Thoracic aorta (tissue), 2 donors: ENCODE data around the gene ORC3. TPM values are rescaled to one million over a fixed set of nuclear protein-coding genes. Genes with fewer than 3 reads are reported as not detected.

Experiments used
- ATAC-seq: fragments of 150-250 bp; one replicate; pipeline ENCODE4 v1.8.0; 2017; ENCODE audit warnings: low read depth; ENCODE audit not compliant: insufficient number of reproducible peaks, low FRiP score
- DNase-seq: peaks from one replicate; pipeline ENCODE4 v3.0.0-alpha.2; 2020; ENCODE audit warnings: low spot score
- H3K27ac ChIP-seq, 2 donors: fragments of 200-600 bp; sonication (generic); 1 replicate in 1 of 2; 2 replicates in 1 of 2; pipeline ENCODE4 v1.5.1; 2016; ENCODE audit warnings: mild to moderate bottlenecking in 2 of 2, moderate library complexity in 2 of 2
- H3K27me3 ChIP-seq: fragments of 200-600 bp; sonication (generic); replicated peaks from 2 replicates; pipeline ENCODE4 v1.6.0; 2016; ENCODE audit warnings: mild to moderate bottlenecking; ENCODE audit not compliant: insufficient read depth
- H3K36me3 ChIP-seq: fragments of 200-600 bp; sonication (generic); one replicate; pipeline ENCODE4 v1.5.1; 2016
- H3K4me1 ChIP-seq, 2 donors: fragments of 200-600 bp; sonication (generic); 1 replicate in 1 of 2; 2 replicates in 1 of 2; pipeline versions ENCODE4 v1.5.1 to v1.6.0; 2016; ENCODE audit warnings: low read depth in 2 of 2, mild to moderate bottlenecking in 1 of 2; ENCODE audit not compliant: control insufficient read depth in 1 of 2
- H3K4me3 ChIP-seq: fragments of 200-600 bp; sonication (generic); 2 replicates; pipeline ENCODE4 v1.5.1; 2016; ENCODE audit warnings: mild to moderate bottlenecking
- H3K9me3 ChIP-seq: fragments of 200-600 bp; sonication (generic); 2 replicates; pipeline ENCODE4 v1.5.1; 2016
- total RNA-seq, 2 donors: library from RNA; depleted of rRNA; stranded (reverse); fragments of >200 nt; gene quantifications; one replicate each; pipeline versions ENCODE4 v1.1.0 to v1.2.3, GENCODE V29; 2016
- TF ChIP-seq, protein P1 (sequence below): fragments of 200-600 bp; sonication (generic); IDR thresholded peaks from one replicate; pipeline ENCODE4 v1.5.1; 2019; ENCODE audit warnings: antibody characterized with exemption

Gene ORC3
- total RNA-seq, 2 donors from 2014 or later = 7.3 to 13.8 TPM

DNA sequence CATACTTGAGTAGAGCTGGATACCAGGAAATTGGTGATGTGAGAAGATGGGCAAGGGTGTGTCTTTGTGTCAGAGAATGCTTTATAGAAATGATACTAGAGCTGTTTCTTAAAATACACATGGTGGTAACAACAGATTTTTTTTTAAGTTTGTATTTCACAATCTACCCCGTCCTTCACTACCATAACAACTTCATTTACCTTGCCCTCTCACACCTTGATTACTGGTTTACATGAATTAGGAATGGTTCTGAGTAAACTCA lies 45.5 kb upstream of the ORC3 start:
- Histone ChIP-seq H3K9me3 (no peaks in the 10 kb centered on the region), H3K27me3 (no peaks in the 10 kb centered on the region), H3K4me3 (no peak overlapping the region), H3K36me3 (peaks cover 3% of the 10 kb centered on the region), H3K27ac (no peak overlapping the region), H3K4me1 (peaks cover 0 to 4% of the 10 kb centered on the region in 2 donors)
- DNase-seq = no peak
- ATAC-seq = no peak
- TF ChIP-seq, protein P1, sequence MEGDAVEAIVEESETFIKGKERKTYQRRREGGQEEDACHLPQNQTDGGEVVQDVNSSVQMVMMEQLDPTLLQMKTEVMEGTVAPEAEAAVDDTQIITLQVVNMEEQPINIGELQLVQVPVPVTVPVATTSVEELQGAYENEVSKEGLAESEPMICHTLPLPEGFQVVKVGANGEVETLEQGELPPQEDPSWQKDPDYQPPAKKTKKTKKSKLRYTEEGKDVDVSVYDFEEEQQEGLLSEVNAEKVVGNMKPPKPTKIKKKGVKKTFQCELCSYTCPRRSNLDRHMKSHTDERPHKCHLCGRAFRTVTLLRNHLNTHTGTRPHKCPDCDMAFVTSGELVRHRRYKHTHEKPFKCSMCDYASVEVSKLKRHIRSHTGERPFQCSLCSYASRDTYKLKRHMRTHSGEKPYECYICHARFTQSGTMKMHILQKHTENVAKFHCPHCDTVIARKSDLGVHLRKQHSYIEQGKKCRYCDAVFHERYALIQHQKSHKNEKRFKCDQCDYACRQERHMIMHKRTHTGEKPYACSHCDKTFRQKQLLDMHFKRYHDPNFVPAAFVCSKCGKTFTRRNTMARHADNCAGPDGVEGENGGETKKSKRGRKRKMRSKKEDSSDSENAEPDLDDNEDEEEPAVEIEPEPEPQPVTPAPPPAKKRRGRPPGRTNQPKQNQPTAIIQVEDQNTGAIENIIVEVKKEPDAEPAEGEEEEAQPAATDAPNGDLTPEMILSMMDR = no peak

DNA sequence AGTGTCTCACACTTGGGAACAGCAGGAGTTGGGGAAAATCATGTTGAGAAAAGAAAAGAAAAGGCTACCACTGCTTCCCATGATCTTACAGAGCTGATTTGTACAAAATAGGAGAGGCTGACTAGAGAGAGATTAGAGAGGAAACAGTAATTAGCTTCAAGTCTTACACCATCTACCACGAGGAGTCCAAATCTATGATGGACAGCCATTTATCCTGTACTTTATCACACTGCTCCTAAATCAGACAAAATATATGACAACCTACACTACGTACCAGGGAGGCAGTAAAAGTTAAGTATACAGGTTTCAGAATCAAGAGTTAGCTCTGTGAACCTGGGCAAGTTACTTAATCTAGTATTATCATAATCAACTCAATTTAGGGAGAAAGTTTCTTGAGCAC lies 38.1 kb upstream of the ORC3 start:
- Histone ChIP-seq H3K4me3 (no peak overlapping the region), H3K27me3 (no peaks in the 10 kb centered on the region), H3K4me1 (no peaks in the 10 kb centered on the region), H3K36me3 (peaks cover 18% of the 10 kb centered on the region), H3K27ac (no peak overlapping the region), H3K9me3 (no peaks in the 10 kb centered on the region)
- ATAC-seq (no peak), DNase-seq (no peak)
- TF ChIP-seq, protein P1 = no peak

DNA sequence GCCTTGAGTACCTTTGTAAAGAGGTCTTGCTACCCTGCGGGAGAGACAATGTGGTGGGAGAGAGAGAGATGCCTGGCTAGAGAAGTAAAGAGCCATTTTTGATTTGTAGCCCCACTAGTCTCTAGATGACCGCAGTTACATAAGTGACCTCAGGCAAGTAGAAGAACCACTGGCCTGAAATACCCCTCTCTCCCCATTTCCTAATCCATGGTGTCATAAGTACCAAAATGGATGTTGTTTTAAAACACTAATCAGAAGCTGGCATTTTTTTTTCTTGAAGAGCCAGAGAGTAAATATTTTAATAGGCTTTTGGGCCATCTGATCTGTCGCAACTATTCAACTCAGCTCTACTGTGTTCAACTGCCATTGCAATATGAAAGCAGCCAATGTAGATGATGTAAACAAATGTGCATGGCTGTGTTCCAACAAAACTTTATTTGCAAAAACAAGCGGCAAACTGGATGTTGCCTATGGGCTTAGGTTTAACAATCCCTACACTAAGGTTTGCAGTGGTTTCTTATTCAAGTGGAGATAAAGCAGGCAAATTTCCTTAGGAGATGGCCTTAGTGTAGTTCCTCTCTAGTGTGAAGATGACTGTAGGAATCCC lies 36.7 kb upstream of the ORC3 start:
- TF ChIP-seq, protein P1 = no peak
- no peaks in the 10 kb centered on the region for H3K27me3 ChIP-seq
- no peaks in the 10 kb centered on the region for H3K4me1 ChIP-seq
- H3K36me3 ChIP-seq = peaks cover 18% of the 10 kb centered on the region
- H3K27ac ChIP-seq = no peak overlapping the region
- DNase-seq (no peak), ATAC-seq (no peak)
- no peaks in the 10 kb centered on the region for H3K9me3 ChIP-seq
- H3K4me3 ChIP-seq = no peak overlapping the region

DNA sequence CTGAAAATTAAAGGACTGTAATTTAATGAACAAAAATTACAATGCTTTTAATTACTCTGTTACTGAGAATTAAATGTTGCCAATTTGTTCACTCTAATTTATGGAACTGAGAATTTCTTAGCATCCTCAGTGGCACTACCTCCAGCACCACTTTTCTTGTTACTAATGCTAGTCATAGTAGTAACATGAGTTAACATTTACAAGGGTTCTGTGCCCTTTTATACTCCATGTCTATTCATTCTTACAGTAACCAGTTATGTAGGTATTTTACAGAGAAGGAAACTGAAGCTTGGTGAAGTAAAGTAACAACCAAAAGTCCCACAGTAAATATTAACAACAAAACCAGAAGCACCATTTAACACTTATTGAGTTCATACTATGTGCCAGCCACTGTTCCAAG lies 34.4 kb upstream of the ORC3 start:
- Histone ChIP-seq H3K4me3 (no peak overlapping the region), H3K4me1 (no peaks in the 10 kb centered on the region), H3K9me3 (no peaks in the 10 kb centered on the region), H3K27ac (no peak overlapping the region), H3K36me3 (peaks cover 15% of the 10 kb centered on the region), H3K27me3 (no peaks in the 10 kb centered on the region)
- DNase-seq (no peak), ATAC-seq (no peak)
- TF ChIP-seq, protein P1 = no peak

DNA sequence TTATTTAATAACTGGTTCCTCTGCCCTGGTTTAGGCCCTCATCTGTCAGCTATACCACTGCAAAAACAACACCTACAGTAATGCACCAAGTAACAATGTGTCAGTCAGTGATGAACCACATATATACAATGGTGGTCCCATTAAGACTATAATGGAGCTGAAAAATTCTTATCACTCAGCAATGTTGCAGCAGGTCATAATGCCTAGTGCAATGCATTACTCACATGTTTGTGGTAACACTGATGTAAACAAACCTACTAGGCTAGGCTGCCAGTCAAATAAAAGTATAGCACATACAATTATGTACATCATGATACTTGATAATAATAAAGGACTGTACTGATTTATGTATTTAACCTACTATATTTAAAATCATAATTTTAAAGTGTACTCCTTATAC lies 31.5 kb upstream of the ORC3 start:
- DNase-seq = no peak
- Histone ChIP-seq H3K4me1 (no peaks in the 10 kb centered on the region), H3K36me3 (peaks cover 30% of the 10 kb centered on the region), H3K27me3 (no peaks in the 10 kb centered on the region), H3K27ac (no peak overlapping the region), H3K9me3 (no peaks in the 10 kb centered on the region), H3K4me3 (no peak overlapping the region)
- ATAC-seq = no peak
- TF ChIP-seq, protein P1 = no peak
